Suprapubic skin (tissue), 4 donors: ENCODE measurements around the gene SLC16A10.

ENCODE experiments used
- CTCF ChIP-seq, 2 donors: fragments of 200-600 bp in 1 of 2; fragments of 450-650 bp in 1 of 2; sonication (generic) in 1 of 2; IDR thresholded peaks; one replicate each; pipeline ENCODE4 v1.5.1; 2016 to 2019; ENCODE audit warnings: antibody characterized with exemption in 2 of 2, mild to moderate bottlenecking in 1 of 2, moderate library complexity in 1 of 2
- POLR2A ChIP-seq, 2 donors: fragments of 450-650 bp; IDR thresholded peaks; one replicate each; pipeline ENCODE4 v1.6.1; 2017; ENCODE audit warnings: antibody characterized with exemption in 2 of 2, mild to moderate bottlenecking in 2 of 2, moderate library complexity in 2 of 2
- POLR2AphosphoS5 ChIP-seq, 3 donors: sonication (generic); formaldehyde crosslinking; IDR thresholded peaks; one replicate each; pipeline ENCODE4 v1.6.1; 2017; ENCODE audit warnings: antibody characterized with exemption in 3 of 3

DNA sequence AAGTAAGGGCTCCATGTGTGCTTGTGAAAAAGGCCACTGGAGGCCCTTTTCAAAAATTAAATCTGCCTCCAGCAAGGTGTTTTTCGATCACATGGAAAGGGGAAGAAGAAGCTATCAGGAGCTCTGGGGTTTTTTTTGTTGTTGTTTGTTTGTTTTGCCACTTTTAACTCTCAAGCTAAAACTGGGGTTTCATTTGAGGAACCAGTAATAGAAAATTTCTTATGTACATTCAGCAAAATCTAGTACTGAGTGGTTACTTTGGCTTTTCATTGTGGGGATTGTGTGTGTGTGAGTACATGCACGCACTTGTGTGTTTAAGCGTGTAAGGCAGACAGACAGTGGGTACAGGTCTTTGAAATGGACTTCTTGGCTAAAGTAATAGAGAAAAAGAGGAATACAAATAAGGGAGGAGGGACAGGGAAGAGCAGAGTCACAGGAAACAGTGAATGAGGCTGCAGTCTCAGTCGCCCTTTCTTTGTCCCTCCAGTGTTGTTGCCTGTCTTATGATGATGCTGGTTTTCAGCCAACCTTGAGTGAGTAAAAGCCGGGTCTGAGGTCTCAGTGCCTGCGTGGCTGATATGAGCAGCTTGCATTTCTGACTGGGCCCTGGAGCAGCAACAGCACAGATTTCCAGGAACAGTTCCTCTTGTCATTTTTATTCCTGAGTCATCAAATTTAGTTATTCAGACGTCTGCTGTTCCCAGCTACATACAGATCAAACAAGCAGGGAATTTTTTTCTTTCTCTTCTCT, 26.2 kb downstream of the SLC16A10 start:
- TF ChIP-seq CTCF (IDR thresholded peaks at IDR 0.05) (no peak), POLR2A (IDR thresholded peaks at IDR 0.05) (no peak), POLR2AphosphoS5 (IDR thresholded peaks at IDR 0.05) (no peak)
